Kidney capillary endothelial cell (primary cell): ENCODE results near the gene LAMA3.
"Not testable (repeated sequence)": the region's sequence is repeated elsewhere in the genome, so short reads cannot be mapped to it uniquely, and the experiment has no call there.

ENCODE experiments used
- DNase-seq: peaks from one replicate; pipeline ENCODE4 v3.0.0-alpha.2; 2018; ENCODE audit warnings: low spot score

LAMA3 gene

DNA sequence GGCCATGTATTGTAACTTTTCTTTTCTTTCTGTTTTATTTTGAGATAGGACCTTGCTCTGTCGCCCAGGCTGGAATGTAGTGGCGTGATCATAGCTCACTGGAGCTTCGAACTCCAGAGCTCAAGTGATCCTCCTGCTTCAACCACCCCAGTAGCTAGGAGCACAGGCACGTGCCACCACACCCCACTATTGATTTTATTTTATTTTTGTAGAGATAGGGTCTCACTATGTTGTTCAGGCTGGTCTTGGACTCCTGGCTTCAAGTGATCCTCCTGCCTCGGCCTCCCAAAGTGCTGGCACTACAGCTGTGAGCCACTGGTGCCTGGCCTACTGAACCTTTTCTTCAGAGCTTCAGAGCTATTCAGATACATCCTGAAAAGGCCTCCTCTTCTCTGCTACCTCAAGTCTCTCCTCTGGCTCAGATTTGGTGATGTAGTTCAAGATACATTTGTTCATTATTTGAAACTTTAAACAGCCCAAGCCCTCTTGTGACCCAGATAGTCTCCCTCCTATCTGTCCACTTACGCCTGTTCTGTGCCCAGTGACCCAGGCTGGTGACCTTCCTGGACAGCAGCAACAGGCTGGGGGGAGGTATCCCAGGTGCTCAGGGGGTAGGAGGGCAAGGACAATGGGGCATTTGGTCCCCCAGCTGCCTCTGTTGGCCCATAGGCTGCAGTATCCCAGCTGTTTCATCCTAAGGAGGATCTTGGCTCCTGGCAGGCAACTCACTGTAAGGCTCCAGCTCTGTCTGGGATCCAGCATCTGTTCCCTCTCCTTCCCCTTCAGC lies 38.6 kb downstream of the LAMA3 start:
- no peak for DNase-seq

DNA sequence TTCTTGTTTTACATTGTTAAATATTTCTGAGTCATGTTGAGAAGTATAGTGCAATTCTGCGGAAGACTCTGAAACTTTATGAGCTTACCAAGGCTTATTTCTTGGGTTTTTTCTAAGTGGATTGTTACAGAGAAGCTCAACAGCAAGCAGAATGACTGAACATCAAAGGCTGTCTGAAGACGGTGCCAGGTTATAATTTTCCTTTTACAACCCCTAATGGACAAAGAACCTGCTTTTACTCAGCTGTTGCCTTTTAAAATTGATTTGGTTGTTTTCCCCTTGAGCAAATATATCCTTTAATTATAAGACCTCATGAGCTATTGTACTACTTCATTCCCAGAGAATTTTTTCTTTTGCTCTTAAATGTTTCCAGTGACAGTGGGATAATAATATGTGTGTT lies 41.6 kb downstream of the LAMA3 start:
- no peak for DNase-seq

DNA sequence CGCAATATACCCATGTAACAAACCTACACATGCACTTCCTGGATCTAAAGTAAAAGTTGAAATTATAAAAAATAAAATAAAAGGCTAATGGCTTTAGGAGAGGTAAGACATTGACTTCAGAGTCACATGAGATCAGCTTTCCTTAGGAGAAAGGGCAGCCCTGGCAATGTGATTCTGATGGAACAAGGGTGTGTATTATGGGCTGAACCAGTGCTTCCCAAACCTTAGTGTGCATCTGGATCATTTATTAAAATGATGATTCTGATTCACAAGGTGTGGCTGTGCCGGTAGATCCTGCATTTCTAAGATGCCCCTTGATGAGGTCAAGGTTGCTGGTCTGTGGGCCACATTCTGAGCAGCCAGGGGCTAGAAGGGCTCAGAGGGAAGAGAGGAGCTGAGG lies 42.6 kb downstream of the LAMA3 start:
- DNase-seq: no peak

DNA sequence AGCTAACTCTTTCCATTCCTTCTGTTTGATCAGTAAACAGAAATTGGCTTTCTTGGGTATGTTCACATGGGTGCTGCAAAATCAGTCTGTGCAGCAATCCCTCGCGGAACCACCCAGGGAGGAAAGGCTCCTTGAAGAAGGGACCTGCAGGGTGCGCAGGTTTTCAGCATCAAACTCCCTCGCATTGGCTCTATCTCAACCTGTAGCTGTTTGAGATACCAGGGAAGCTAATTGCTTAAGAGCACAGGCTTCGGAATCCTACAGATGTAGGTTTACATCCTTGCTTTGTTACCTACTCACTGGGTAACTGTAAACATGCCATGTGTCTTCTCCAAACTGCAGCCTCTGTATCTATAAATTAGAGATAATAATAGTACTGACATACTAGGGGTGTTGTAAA lies 43.2 kb downstream of the LAMA3 start:
- DNase-seq: no peak

DNA sequence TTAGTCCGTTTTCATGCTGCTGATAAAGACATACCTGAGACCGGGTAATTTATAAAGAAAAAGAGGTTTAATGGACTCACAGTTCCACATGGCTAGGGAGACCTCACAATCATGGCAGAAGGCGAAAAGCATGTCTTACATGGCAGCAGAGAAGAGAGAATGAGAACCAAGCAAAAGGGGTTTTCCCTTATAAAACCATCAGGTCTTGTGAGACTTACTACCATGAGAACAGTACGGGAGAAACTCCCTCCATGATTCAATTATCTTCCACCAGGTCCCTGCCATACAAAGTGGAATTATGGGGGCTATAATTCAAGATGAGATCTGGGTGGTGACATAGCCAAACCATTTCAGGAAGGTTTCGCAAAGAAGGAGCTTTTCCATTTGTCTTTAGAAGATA lies 44.0 kb downstream of the LAMA3 start:
- DNase-seq: not testable (repeated sequence)

DNA sequence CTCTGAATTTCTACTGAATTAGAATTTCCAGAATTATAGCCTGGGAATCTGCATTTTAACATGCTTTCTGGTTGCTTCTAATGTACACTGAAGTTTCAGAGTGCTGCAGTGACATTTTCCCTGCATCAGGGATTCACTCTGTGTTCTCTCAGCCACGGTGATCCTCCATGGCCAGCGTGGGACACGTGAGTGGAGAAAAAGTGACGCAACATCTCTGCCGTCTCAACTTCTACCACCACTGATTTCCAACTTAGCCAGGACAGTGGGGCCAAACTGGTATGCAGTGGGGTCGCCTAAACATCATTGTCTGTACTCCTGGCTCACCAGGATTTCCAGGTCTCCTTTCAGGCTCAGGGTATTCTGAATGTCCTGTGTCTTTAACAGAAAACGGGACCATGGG lies 44.6 kb downstream of the LAMA3 start:
- DNase-seq: no peak

DNA sequence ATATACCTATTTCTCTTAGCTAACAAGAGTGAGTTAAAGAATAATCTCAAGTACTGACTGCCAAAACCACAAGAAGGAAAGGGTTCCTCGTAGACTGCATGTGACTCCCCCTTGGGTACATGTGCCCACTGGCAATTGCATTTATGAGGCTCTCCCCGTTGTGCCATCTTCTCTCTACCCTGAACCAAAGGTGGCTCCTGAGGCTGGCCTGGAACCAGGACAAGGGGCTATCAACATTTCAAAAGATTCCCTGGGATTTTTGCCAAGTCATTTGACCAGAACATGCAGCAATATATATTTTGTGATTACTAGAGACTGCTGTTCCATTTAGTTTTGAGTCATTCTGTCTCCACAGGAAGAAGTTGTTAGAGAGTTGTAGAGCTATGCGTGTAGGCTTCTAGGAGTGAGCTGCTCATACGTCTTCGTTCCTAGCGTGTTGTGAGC lies 45.8 kb downstream of the LAMA3 start:
- no peak for DNase-seq

DNA sequence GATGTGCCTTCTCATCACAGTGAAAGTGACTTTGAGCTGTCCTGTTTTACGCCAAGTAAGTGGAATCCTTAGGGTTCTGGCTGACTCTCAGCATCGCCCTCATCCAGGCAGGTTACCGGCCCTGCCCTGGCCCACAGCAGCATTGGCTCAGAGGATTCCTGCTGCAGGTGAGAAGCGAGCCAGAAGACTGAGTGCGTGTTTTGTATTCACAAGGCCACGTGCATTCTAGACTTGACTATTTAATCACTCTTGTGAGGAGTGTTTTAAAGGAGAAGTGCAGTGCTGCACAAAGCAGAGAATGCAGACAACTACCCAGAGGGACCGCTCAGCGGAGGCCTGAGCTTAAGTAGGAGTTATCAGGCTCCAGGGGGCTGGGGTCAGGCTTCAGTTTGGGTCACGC lies 48.3 kb downstream of the LAMA3 start:
- DNase-seq: no peak

DNA sequence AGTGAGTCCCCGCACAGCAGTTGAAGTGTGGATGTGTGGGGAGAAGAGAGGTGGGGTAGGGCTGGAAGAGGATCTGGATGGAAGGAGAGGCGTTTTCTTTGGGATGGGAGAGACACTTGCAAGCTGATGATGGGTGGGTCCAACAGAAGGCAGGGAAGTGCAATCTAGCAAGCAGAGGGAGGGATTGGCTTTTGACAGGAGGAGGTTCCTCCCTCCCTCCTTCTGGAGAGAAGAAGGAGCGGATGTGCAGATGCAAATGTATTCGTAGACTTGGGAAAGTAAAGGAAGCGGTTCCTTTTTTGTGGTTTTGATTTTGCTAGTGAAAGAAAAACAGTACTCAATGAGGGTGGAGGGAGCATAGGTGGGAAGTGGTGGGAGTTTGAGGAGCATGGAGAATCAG lies 48.9 kb downstream of the LAMA3 start:
- DNase-seq: no peak

DNA sequence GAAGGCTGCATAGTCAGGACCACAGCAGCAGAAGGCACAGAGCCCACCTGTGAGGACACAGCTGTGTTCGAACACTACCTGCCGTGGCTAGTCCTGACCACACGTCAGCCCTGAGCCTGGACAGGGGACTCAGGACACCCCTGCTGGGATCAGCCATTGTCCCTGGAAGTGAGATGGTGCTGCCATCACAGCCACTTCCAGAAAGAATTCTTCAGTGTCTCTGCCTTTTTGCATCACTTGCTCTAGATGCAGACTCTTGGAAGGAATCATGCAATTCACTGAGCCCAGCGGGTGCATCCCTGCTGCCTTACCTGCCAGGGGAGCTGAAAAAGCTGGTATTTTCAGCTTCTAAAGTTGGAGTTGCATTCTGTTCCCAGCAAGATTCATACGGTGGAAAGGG lies 49.3 kb downstream of the LAMA3 start:
- DNase-seq: no peak

DNA sequence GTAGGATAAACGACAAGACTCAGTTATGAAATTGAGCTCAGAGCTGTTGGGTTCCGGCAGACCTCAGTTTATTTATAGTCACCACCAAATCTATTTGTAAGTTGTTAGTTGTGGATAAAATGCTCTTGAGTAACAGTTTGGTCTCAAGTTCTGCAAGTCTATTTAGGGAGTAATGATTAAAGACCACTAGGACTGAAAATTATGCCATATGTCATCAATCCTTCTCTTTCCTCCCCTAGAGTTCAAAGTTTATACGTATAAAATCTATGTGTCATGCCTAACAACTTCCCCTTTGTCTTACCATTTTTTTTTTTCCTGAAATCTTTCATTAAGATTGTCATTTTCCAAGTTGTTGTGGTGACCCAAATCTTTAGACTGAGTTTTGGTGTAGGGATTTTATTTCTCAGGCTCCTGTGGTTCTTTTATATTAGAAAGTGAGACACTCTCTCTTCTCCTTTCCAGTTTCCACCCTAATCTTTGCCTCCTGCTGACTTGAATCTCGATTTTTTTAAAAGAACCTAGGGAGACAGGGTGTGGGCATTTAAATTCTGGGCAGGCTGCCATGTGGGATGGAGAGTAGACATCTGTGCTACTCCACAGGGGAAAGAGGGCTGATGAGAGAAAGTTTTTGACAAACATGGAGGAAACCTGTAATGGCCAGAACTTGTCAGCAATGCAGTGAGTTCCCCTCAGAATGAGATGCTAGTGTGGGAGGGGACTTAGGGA lies 51.0 kb downstream of the LAMA3 start:
- no peak for DNase-seq

DNA sequence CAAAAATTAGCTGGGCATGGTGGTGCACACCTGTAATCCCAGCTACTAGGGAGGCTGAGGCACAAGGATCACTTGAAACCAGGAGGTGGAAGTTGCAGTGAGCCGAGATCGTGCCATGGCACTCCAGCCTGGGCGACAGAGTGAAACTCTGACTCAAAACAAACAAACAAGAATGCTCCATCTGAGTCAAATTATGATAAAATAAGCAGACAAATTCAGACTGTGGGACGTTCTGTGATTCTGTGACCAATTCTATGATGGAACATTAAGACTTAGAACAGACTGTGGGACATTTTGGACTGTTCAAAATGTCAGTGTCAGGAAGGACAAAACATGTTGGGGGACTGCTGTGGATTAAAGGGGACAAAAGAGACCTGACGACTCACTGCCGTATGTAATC lies 52.7 kb downstream of the LAMA3 start:
- DNase-seq: not testable (repeated sequence)

DNA sequence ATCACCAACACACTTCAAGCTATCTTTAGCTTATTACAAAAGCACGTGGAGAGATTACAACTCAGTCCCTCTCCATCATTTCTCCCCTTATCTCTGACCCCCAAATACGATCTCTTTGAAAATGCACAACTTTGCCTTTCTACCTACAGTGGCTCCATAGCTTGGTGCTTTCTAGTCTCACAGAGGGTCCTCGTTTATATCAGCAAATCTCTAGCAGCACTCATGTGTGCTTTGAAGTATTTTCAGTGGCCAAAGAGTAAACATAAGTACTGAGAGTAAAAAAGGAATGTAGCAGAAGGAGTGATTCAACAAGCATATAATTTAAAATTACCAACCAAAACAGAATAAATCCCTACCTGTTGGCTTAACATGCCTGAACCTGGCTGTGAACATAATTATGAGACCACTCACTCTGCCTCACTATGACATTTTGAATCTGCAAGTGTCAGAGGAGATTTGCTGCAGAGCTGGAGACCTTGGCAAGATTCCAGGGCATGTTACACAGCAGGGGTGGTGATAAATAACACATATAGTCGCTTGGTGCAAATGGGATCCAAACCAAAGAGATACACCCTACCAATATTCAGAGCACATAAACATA lies 54.6 kb downstream of the LAMA3 start:
- DNase-seq: no peak

DNA sequence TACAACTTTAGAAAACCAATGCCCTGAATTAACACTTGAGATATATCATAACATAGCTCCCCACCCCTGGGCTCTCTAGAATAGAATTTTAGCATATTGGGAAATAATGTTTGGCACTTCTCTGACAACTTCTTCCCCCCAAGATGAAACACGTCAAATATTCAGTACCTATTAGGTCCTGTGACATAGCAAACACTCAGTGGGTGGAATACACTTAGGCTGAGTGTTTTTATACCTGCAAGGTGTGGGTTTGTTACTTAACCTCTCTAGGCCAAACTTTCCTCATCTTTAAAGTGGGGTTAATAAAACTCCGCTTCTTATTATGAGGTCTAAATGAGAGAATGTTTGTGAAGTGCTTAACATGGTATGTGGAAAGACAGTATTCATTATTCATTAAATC lies 56.1 kb downstream of the LAMA3 start:
- DNase-seq: no peak

DNA sequence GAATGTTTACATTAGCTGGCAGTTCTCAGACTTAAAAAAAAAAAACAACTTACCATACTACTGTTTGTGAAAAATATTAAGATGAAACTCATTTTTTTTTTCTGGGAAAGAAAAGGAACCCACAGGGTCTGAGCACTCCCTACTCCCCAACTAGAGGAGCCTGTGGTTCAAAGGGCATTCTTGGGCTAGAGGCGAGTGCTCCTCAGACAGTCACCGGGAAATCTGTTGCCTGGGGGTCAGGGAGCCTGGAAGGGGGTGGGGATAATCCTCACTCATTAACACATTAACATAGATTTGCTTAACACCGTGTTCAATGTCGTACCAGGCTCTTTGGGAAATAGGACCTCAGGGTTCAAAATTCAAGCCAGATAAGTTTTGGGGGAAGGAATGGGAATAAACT lies 57.6 kb downstream of the LAMA3 start:
- no peak for DNase-seq

DNA sequence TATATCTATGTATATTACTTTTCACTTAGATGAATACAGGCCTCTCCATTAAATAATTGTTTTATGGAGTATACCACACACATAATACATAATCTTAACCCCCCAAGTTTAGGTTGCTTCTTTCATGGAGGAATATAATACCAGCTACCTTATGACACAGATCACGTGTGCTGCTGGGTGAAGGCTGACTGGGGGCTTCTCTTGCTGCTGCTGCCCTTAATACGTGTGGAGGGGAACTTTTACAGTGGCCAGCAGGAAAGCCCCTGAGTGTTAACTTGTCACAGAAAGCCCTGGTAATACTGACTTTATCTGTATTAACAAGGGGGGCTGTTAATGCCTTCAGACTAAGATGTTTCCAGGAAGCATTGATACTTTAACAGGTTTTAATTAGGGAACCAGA lies 63.1 kb downstream of the LAMA3 start:
- DNase-seq: no peak

DNA sequence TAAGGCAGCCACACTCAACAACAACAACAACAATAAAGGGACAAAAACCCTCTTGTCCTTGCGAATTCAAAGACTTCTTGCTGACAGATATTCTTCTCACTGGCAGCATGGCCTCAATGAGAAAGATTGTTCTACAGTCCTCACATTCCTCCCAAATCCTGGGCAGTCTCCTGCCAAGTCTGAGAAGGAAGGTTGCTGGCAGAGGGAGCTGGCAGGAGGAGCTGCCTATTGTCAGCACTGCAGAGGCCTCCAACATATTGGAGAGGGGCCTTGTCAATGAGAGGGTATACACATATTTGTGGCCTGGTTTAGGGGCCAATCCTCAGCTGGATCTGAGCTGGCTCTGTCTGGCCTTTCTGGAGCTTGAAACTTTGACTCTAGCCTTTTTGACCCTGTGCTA lies 63.5 kb downstream of the LAMA3 start:
- DNase-seq: no peak

DNA sequence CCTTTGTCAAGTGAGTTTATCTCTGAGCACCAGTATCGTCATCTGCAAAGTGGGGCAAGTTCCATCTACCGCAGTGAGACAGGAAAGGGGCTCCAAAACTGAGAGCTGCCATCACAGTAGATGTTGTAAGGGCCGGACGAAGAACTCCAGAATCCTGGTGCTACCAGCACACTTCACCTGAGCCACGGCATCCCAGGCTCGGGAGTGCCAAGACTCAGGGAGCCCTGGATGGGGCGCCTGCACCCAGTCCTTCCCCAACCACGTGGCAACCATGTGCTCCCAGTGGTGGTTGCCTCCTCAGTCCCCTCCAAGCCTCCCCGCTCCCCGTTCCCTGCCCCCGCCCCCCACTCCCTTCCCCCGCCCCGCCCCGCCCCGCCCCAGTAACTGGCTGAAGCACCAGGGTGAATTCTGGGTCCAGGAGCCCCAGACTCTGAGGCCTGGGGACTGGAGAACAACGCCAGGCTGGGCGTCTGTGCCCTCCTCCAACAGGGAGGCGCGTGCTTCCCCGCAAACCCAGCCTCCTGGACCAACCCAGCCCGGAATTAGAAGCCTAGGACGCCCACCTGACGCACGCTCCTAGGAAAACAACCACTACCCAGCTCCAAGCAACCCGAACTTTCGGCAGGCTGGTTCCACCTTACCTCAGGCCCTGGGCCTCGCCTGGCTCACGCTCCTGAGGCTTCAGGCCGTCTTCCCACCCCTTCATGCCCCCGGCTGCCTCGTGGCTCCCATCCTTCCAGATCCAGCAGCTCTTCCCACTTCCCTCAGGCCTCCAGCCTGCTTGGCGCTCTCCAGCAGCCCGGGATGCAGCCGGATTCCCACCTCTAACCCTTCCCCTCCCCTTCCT lies 67.6 kb downstream of the LAMA3 start:
- no peak for DNase-seq

DNA sequence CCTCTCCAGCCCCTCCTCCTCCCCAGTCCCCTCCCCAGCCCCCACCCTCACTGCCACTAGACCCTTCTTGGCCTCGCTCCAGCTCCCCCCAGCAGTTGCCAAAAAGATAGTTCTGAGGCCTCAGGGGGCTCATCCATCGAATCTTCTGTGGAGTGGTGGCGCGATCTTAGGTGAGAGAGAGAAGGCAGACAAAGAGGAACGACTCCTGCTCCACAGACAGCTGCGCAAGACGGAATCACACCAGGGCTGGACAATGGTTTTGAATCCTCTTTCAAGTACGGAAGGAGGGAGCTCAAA lies 68.1 kb downstream of the LAMA3 start:
- DNase-seq: no peak

DNA sequence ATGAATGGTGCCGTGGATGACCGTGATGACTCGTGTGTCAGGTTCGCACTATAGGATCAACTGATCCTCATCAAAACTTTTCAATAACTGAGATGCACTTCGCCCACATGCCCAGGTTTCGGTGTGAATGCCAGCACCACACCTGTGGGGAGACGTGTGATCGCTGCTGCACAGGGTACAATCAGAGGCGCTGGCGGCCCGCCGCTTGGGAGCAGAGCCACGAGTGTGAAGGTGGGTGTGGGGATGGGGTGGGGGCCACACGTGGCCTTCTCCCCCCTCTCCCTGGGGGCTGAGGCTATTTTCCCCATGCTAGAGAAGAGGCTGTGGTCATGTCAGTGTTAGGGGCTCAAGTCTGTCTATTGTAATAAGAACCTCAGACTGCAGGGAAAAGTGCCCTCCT lies 69.0 kb downstream of the LAMA3 start:
- no peak for DNase-seq

DNA sequence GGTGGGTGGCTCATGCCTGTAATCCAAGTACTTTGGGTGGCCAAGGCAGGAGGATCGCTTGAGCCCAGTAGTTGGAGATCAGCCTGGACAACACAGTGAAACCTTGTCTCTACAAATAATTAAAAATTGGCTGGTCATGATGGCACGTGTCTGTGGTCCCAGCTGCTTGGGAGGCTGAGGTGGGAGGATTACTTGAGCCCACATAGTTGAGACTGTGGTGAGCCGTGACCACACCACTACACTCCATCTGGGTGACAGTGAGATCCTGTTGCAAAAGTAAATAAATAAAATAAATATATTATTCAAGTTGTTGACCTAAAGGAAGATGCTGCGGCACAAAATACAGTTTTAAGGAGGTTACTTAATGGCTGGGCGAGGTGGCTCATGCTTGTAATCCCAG lies 72.7 kb downstream of the LAMA3 start:
- DNase-seq: no peak

DNA sequence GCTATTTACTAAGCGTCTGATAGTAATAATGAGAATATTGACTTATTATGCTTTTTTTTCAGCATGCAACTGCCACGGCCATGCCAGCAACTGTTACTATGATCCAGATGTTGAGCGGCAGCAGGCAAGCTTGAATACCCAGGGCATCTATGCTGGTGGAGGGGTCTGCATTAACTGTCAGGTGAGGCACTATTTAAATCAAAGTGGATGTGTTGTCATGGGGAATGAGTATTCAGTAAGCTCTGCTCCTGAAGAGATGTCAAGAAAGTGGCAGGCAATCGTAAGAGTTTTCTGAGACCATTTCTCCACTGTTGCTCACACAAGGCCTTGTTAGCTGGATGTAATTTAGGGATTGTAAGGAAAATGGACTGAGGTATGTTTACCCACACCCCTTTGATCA lies 74.1 kb downstream of the LAMA3 start:
- DNase-seq: no peak

DNA sequence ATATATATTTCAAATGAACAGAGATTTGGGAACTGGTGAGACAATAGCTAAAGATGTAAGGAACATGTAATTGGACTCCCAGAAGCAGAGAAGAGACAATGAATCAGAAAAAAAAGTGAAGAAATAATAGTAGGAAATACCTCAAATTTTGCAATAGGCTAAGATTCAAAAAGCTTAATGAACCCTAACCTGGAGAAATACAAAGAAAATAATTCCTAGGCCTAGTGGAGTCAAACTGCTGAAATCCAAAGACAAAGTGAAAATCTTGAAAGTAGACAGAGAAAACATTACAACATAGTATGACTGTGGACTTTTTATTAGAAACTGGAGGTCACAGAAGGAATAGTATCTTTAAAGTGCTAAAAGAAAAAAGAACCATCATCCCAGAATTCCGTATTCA lies 76.7 kb downstream of the LAMA3 start:
- no peak for DNase-seq
